ENCODE results near the gene ARHGAP4. TPM values are rescaled to one million over a fixed set of nuclear protein-coding genes. Genes with fewer than 3 reads are reported as not detected.

ARHGAP4 gene
- total RNA-seq, 3 donors from 2014 or later (not counting 1 experiment from before 2014, with no cell fraction given) = 352 to 398 (median 384) TPM

GRCh38 chrX:153960786-153961185, 34.7 kb upstream of the ARHGAP4 start:
- intact Hi-C loops (cut with micrococcal nuclease) = no loop called here
- Mint-ChIP-seq H3K9me3 (no peaks in the 10 kb centered on the region), H3K36me3 (no peaks in the 10 kb centered on the region), H3K27ac (no peak overlapping the region), H3K4me1 (peaks cover 0 to 6% of the 10 kb centered on the region in 2 donors), H3K4me3 (no peak overlapping the region), H3K27me3 (ENCODE audit: low read depth in 2 of 2) (no peaks in the 10 kb centered on the region)
- peaks cover 10% of the 10 kb centered on the region for H3K4me1 ChIP-seq (ENCODE audit: control insufficient read depth, insufficient read depth, low read length)
- TF ChIP-seq CTCF (IDR thresholded peaks at IDR 0.05) = no peak
- H3K27ac ChIP-seq (ENCODE audit: low read length) = no peak overlapping the region
- 98% methylated on average over 22 of the region's 22 CpGs for WGBS (ENCODE audit: insufficient coverage)
- no peak for DNase-seq
- no peaks in the 10 kb centered on the region for H3K9me3 ChIP-seq (ENCODE audit: control insufficient read depth, insufficient read depth, low read length)
- H3K4me3 ChIP-seq (ENCODE audit: low read length) = no peak overlapping the region
- H3K36me3 ChIP-seq (ENCODE audit: control insufficient read depth, insufficient read depth, low read length) = peaks cover 75% of the 10 kb centered on the region
- H3K27me3 ChIP-seq (ENCODE audit: control insufficient read depth, insufficient read depth, low read length) = no peaks in the 10 kb centered on the region
- ATAC-seq = no peak

GRCh38 chrX:153960077-153960476, 34.0 kb upstream of the ARHGAP4 start:
- intact Hi-C loops (cut with micrococcal nuclease) = no loop called here
- Mint-ChIP-seq H3K9me3 (no peaks in the 10 kb centered on the region), H3K27me3 (ENCODE audit: low read depth in 2 of 2) (no peaks in the 10 kb centered on the region), H3K27ac (no peak overlapping the region), H3K4me3 (no peak overlapping the region), H3K36me3 (no peaks in the 10 kb centered on the region), H3K4me1 (no peaks in the 10 kb centered on the region)
- Histone ChIP-seq H3K27me3 (ENCODE audit: control insufficient read depth, insufficient read depth, low read length) (no peaks in the 10 kb centered on the region), H3K36me3 (ENCODE audit: control insufficient read depth, insufficient read depth, low read length) (peaks cover 81% of the 10 kb centered on the region), H3K27ac (ENCODE audit: low read length) (no peak overlapping the region), H3K9me3 (ENCODE audit: control insufficient read depth, insufficient read depth, low read length) (no peaks in the 10 kb centered on the region), H3K4me3 (ENCODE audit: low read length) (no peak overlapping the region), H3K4me1 (ENCODE audit: control insufficient read depth, insufficient read depth, low read length) (peaks cover 3% of the 10 kb centered on the region)
- ATAC-seq (no peak), DNase-seq (no peak)
- 96% methylated on average over 15 of the region's 16 CpGs for WGBS (ENCODE audit: insufficient coverage)
- no peak for TF ChIP-seq CTCF (IDR thresholded peaks at IDR 0.05)

- DNase-seq = no peak
Observed at GRCh38 chrX:153959649-153960048, 33.6 kb upstream of the ARHGAP4 start.

More at GRCh38 chrX:153959649-153960048, 33.6 kb upstream of the ARHGAP4 start:
- Mint-ChIP-seq H3K27me3 (ENCODE audit: low read depth in 2 of 2) (no peaks in the 10 kb centered on the region), H3K4me3 (no peak overlapping the region), H3K4me1 (no peaks in the 10 kb centered on the region), H3K27ac (no peak overlapping the region), H3K36me3 (no peaks in the 10 kb centered on the region), H3K9me3 (no peaks in the 10 kb centered on the region)
- WGBS (ENCODE audit: insufficient coverage) = 95% methylated on average over 15 of the region's 15 CpGs
- peaks cover 83% of the 10 kb centered on the region for H3K36me3 ChIP-seq (ENCODE audit: control insufficient read depth, insufficient read depth, low read length)
- H3K27me3 ChIP-seq (ENCODE audit: control insufficient read depth, insufficient read depth, low read length) = no peaks in the 10 kb centered on the region
- no peak for ATAC-seq
- H3K9me3 ChIP-seq (ENCODE audit: control insufficient read depth, insufficient read depth, low read length) = no peaks in the 10 kb centered on the region
- no peak overlapping the region for H3K27ac ChIP-seq (ENCODE audit: low read length)
- no peak for TF ChIP-seq CTCF (IDR thresholded peaks at IDR 0.05)
- intact Hi-C loops (cut with micrococcal nuclease) = no loop called here
- H3K4me3 ChIP-seq (ENCODE audit: low read length) = no peak overlapping the region
- H3K4me1 ChIP-seq (ENCODE audit: control insufficient read depth, insufficient read depth, low read length) = no peaks in the 10 kb centered on the region
